ENCODE measurements around the gene LIME1.

Gene LIME1

DNA sequence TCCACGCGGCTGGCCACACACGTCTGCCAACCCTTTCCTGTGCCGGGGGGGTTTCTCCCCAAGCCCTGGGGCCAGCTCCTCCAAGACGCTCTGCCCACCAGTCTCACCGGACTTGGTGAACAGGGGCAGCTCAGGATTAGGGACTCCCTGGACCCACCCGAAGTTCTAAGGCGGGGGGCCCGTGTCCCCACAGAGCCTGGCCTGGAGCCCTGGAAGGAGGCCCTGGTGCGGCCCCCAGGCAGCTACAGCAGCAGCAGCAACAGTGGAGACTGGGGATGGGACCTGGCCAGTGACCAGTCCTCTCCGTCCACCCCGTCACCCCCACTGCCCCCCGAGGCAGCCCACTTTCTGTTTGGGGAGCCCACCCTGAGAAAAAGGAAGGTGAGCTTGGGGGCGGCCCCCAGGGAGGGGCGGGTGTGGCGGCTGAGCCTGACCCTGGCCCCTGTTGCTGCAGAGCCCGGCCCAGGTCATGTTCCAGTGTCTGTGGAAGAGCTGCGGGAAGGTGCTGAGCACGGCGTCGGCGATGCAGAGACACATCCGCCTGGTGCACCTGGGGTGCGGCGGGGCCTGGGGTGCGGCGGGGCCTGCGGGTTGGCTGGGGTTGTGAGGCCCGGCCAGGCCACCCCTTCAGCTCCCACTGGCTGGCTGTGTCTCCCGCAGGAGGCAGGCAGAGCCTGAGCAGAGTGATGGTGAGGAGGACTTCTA is 5.4 kb downstream of the LIME1 start:
- Histone ChIP-seq H2BK120ac (ENCODE audit: low read depth, low read length) (no peak overlapping the region), H3K4me3 (ENCODE audit: insufficient read depth in 1 of 2, low read depth in 1 of 2, low read length in 2 of 2) (peak overlapping the region; percentile 78 to 86), H3K9ac (ENCODE audit: low read length) (peak overlapping the region; percentile 88), H3K4me1 (ENCODE audit: control insufficient read depth, insufficient read depth, low read depth, low read length) (peaks cover 40% of the 10 kb centered on the region), H3K18ac (ENCODE audit: low read depth in 1 of 2, low read length in 2 of 2) (peak overlapping the region in 1 of 2 experiments; percentile 84), H3K4ac (ENCODE audit: low read depth in 1 of 2, low read length in 2 of 2) (peak overlapping the region in 1 of 2 experiments; percentile 32), H2BK5ac (ENCODE audit: low read depth, low read length, poor library complexity, severe bottlenecking) (no peak overlapping the region), H3K23ac (ENCODE audit: low read length in 2 of 2) (no peak overlapping the region), H3K36me3 (ENCODE audit: control insufficient read depth in 1 of 2, insufficient read depth in 2 of 2, low read depth in 1 of 2, low read length in 2 of 2) (peaks cover 24 to 64% of the 10 kb centered on the region in 2 experiments), H2BK15ac (ENCODE audit: low read depth, poor library complexity, severe bottlenecking) (no peak overlapping the region), H3K4me2 (ENCODE audit: low read length, poor library complexity, severe bottlenecking) (peak overlapping the region; percentile 75), H2BK12ac (ENCODE audit: low read length in 2 of 2) (peak overlapping the region in 1 of 2 experiments; percentile 84), H3K27me3 (ENCODE audit: control insufficient read depth in 1 of 2, insufficient read depth in 1 of 2, low read length in 2 of 2) (no peaks in the 10 kb centered on the region), H3K9me3 (ENCODE audit: control insufficient read depth, low read length) (no peaks in the 10 kb centered on the region), H2AK5ac (ENCODE audit: low read length, severe bottlenecking) (peak overlapping the region; percentile 5), H4K8ac (ENCODE audit: low read length) (peak overlapping the region; percentile 29), H3K14ac (ENCODE audit: low read length in 2 of 2) (peak overlapping the region in 1 of 2 experiments; percentile 67), H4K91ac (ENCODE audit: low read length) (no peak overlapping the region), H2AFZ (ENCODE audit: low read depth, low read length) (no peak overlapping the region), H3K27ac (ENCODE audit: low read length, poor library complexity, severe bottlenecking) (peak overlapping the region; percentile 83), H3K79me1 (replicated peaks; ENCODE audit: low read length, poor library complexity, severe bottlenecking) (peaks cover 12% of the 10 kb centered on the region)
- DNase-seq: no peak
- 90% methylated on average over 27 of the region's 30 CpGs for WGBS

DNA sequence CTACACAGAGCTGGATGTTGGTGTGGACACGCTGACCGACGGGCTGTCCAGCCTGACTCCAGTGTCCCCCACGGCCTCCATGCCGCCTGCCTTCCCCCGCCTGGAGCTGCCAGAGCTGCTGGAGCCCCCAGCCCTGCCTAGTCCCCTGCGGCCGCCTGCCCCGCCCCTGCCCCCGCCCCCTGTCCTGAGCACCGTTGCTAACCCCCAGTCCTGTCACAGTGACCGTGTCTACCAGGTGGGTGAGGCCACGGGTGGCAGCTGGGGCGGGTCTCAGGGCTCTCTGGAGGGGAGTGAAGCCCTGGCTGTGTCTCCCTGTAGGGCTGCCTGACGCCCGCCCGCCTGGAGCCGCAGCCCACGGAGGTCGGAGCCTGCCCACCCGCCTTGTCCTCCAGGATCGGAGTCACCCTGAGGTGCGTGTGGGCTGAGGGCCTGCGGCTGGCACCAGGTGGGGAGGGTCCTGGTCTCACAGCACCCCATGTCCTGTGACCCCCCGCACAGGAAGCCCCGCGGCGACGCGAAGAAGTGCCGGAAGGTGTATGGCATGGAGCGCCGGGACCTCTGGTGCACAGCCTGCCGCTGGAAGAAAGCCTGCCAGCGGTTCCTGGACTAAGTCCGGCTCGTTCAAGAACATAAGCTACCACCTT is 6.0 kb downstream of the LIME1 start:
- no peak overlapping the region for H3K23ac ChIP-seq (ENCODE audit: low read length in 2 of 2)
- DNase-seq: no peak
- no peak overlapping the region for H3K9ac ChIP-seq (ENCODE audit: low read length)
- H4K8ac ChIP-seq (ENCODE audit: low read length): peak overlapping the region; percentile 29
- H2BK15ac ChIP-seq (ENCODE audit: low read depth, poor library complexity, severe bottlenecking): peak overlapping the region; percentile 29
- no peaks in the 10 kb centered on the region for H3K27me3 ChIP-seq (ENCODE audit: control insufficient read depth in 1 of 2, insufficient read depth in 1 of 2, low read length in 2 of 2)
- H3K9me3 ChIP-seq (ENCODE audit: control insufficient read depth, low read length): no peaks in the 10 kb centered on the region
- H3K36me3 ChIP-seq (ENCODE audit: control insufficient read depth in 1 of 2, insufficient read depth in 2 of 2, low read depth in 1 of 2, low read length in 2 of 2): peaks cover 21 to 60% of the 10 kb centered on the region in 2 experiments
- no peak overlapping the region for H2BK5ac ChIP-seq (ENCODE audit: low read depth, low read length, poor library complexity, severe bottlenecking)
- no peak overlapping the region for H3K18ac ChIP-seq (ENCODE audit: low read depth in 1 of 2, low read length in 2 of 2)
- no peak overlapping the region for H2AK5ac ChIP-seq (ENCODE audit: low read length, severe bottlenecking)
- H3K27ac ChIP-seq (ENCODE audit: low read length, poor library complexity, severe bottlenecking): no peak overlapping the region
- peaks cover 36% of the 10 kb centered on the region for H3K4me1 ChIP-seq (ENCODE audit: control insufficient read depth, insufficient read depth, low read depth, low read length)
- H4K91ac ChIP-seq (ENCODE audit: low read length): no peak overlapping the region
- no peak overlapping the region for H3K4ac ChIP-seq (ENCODE audit: low read depth in 1 of 2, low read length in 2 of 2)
- peaks cover 12% of the 10 kb centered on the region for H3K79me1 ChIP-seq (replicated peaks; ENCODE audit: low read length, poor library complexity, severe bottlenecking)
- no peak overlapping the region for H2BK12ac ChIP-seq (ENCODE audit: low read length in 2 of 2)
- no peak overlapping the region for H3K4me3 ChIP-seq (ENCODE audit: insufficient read depth in 1 of 2, low read depth in 1 of 2, low read length in 2 of 2)
- H2AFZ ChIP-seq (ENCODE audit: low read depth, low read length): no peak overlapping the region
- H3K14ac ChIP-seq (ENCODE audit: low read length in 2 of 2): no peak overlapping the region
- no peak overlapping the region for H2BK120ac ChIP-seq (ENCODE audit: low read depth, low read length)
- WGBS: 89% methylated on average over 37 of the region's 37 CpGs
- H3K4me2 ChIP-seq (ENCODE audit: low read length, poor library complexity, severe bottlenecking): no peak overlapping the region

DNA sequence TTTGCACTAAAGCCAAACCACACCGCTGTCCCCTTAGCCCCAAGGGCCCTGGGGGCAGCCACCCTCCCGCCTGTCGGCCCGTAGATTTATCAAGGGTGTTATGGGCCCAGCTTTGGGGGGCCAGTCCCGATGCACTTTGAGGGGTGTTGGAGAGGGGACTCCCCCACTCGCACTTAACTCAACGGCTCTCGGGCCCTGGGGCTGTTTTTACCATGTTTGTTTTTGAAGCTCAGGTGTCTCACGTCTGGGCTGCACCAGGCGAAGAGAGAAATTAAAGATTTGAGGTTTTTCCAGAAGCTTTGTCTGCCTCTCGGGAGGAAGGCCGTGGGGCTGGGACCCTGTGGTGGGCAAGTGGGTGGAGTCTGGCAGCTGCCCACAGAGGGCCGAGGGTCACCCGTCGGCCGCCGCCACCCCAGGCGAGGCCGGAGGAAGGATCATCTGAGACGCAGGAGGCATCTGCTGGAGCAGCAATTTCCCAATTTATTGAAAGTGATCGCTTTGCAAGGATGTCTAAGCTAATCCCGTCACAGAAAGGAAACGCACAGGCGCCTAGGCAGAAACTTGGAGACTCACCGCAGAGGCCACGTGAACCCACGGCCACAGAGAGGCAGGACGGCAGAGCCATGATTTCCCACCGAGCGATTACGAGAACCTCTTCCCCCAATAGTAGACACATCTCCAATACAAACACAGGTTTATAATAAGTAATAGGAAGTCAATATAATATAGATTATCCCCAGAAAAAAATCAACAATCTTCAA is 6.9 kb downstream of the LIME1 start:
- Histone ChIP-seq H4K91ac (ENCODE audit: low read length) (no peak overlapping the region), H3K9ac (ENCODE audit: low read length) (no peak overlapping the region), H3K9me3 (ENCODE audit: control insufficient read depth, low read length) (no peaks in the 10 kb centered on the region), H3K4me2 (ENCODE audit: low read length, poor library complexity, severe bottlenecking) (no peak overlapping the region), H3K27me3 (ENCODE audit: control insufficient read depth in 1 of 2, insufficient read depth in 1 of 2, low read length in 2 of 2) (no peaks in the 10 kb centered on the region), H2BK15ac (ENCODE audit: low read depth, poor library complexity, severe bottlenecking) (no peak overlapping the region), H3K4ac (ENCODE audit: low read depth in 1 of 2, low read length in 2 of 2) (no peak overlapping the region), H3K36me3 (ENCODE audit: control insufficient read depth in 1 of 2, insufficient read depth in 2 of 2, low read depth in 1 of 2, low read length in 2 of 2) (peaks cover 21 to 55% of the 10 kb centered on the region in 2 experiments), H3K4me3 (ENCODE audit: insufficient read depth in 1 of 2, low read depth in 1 of 2, low read length in 2 of 2) (no peak overlapping the region), H2BK5ac (ENCODE audit: low read depth, low read length, poor library complexity, severe bottlenecking) (no peak overlapping the region), H2BK120ac (ENCODE audit: low read depth, low read length) (no peak overlapping the region), H2AFZ (ENCODE audit: low read depth, low read length) (no peak overlapping the region), H2BK12ac (ENCODE audit: low read length in 2 of 2) (no peak overlapping the region), H3K23ac (ENCODE audit: low read length in 2 of 2) (no peak overlapping the region), H3K79me1 (replicated peaks; ENCODE audit: low read length, poor library complexity, severe bottlenecking) (peaks cover 12% of the 10 kb centered on the region), H3K14ac (ENCODE audit: low read length in 2 of 2) (no peak overlapping the region), H3K18ac (ENCODE audit: low read depth in 1 of 2, low read length in 2 of 2) (no peak overlapping the region), H2AK5ac (ENCODE audit: low read length, severe bottlenecking) (no peak overlapping the region), H3K27ac (ENCODE audit: low read length, poor library complexity, severe bottlenecking) (no peak overlapping the region), H3K4me1 (ENCODE audit: control insufficient read depth, insufficient read depth, low read depth, low read length) (peaks cover 27% of the 10 kb centered on the region), H4K8ac (ENCODE audit: low read length) (no peak overlapping the region)
- no peak for DNase-seq
- WGBS: 96% methylated on average over 25 of the region's 31 CpGs

DNA sequence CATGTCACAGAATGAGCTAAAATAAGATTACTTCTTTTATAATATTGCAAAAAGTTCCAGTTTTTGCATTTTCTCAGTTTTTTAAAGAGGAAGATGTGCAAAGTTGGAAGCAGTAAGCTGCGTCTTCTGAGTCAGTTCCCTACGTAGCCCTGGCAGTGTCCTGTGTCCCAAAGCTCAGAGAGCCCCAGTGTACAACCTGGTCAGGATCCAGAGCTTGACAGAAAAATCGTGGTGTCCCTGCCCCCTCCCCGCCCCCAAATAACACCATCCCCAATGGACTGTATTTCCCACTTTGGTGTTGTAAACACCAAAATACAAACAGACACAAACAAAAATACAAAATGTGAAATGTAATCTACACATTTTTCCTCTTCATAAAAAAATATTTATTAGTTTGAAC is 7.7 kb downstream of the LIME1 start:
- no peaks in the 10 kb centered on the region for H3K9me3 ChIP-seq (ENCODE audit: control insufficient read depth, low read length)
- no peak overlapping the region for H2AFZ ChIP-seq (ENCODE audit: low read depth, low read length)
- no peak overlapping the region for H3K4me3 ChIP-seq (ENCODE audit: insufficient read depth in 1 of 2, low read depth in 1 of 2, low read length in 2 of 2)

More for the DNA sequence above, 7.7 kb downstream of the LIME1 start:
- Histone ChIP-seq H3K9ac (ENCODE audit: low read length) (no peak overlapping the region), H4K8ac (ENCODE audit: low read length) (no peak overlapping the region), H2BK5ac (ENCODE audit: low read depth, low read length, poor library complexity, severe bottlenecking) (no peak overlapping the region), H4K91ac (ENCODE audit: low read length) (no peak overlapping the region), H2BK12ac (ENCODE audit: low read length in 2 of 2) (no peak overlapping the region), H3K14ac (ENCODE audit: low read length in 2 of 2) (no peak overlapping the region), H3K18ac (ENCODE audit: low read depth in 1 of 2, low read length in 2 of 2) (no peak overlapping the region), H2BK120ac (ENCODE audit: low read depth, low read length) (no peak overlapping the region), H3K79me1 (replicated peaks; ENCODE audit: low read length, poor library complexity, severe bottlenecking) (peaks cover 10% of the 10 kb centered on the region), H3K27me3 (ENCODE audit: control insufficient read depth in 1 of 2, insufficient read depth in 1 of 2, low read length in 2 of 2) (no peaks in the 10 kb centered on the region), H3K23ac (ENCODE audit: low read length in 2 of 2) (no peak overlapping the region), H3K27ac (ENCODE audit: low read length, poor library complexity, severe bottlenecking) (no peak overlapping the region), H3K36me3 (ENCODE audit: control insufficient read depth in 1 of 2, insufficient read depth in 2 of 2, low read depth in 1 of 2, low read length in 2 of 2) (peaks cover 21 to 55% of the 10 kb centered on the region in 2 experiments), H2BK15ac (ENCODE audit: low read depth, poor library complexity, severe bottlenecking) (no peak overlapping the region), H3K4ac (ENCODE audit: low read depth in 1 of 2, low read length in 2 of 2) (no peak overlapping the region), H3K4me1 (ENCODE audit: control insufficient read depth, insufficient read depth, low read depth, low read length) (peaks cover 19% of the 10 kb centered on the region), H2AK5ac (ENCODE audit: low read length, severe bottlenecking) (no peak overlapping the region), H3K4me2 (ENCODE audit: low read length, poor library complexity, severe bottlenecking) (no peak overlapping the region)
- 90% methylated on average over 4 of the region's 4 CpGs for WGBS
- DNase-seq: no peak

Measured in mesenchymal stem cell (in vitro differentiated cells and primary cell).